Measurements from ENCODE around the gene RTN1.
"Not testable (repeated sequence)": the region's sequence is repeated elsewhere in the genome, so short reads cannot be mapped to it uniquely, and the experiment has no call there.

RTN1 gene

DNA sequence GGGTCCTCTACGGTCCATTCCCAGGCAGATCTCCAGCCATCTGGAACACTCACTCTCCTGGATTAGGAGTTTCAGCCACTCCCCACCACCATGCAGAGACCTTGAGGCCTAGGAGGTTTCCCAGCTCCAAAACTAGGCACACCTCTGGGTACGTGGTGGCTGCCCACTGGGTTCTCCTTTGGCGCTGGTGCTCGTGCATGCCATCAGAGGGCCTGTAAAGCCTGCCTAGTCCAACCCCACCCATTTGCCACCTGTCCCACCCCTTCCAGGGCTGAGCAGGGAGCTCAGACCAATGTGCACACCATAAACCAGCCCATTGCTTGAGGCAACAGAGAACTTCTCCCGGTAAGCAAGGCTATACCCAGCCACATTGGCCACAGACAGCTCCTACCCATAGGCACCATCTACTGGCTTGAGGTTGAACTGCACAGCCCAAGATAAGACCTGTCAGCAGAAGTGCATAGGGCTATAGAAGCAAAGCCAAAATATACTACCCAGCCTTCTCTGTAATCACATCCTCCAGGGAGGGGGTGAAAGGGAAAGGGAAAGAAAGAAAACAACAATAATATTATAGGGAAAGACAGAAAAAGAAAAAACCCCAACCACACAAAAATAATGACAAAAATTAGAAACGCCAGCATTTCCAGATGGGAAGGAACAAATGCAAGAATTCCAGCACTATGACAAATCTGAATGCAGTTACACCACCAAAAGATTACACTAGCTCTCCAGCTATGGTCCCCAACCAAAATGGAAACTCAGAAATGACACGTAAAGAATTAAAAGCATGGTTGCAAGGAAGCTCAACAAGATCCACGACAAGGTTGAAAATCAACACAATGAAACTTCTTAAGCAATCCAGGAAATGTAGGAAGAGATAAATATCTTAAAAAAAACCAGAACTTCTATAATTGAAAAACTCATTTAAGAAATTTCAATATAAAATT, 182.1 kb downstream of the RTN1 start:
- H3K36me3 ChIP-seq (ENCODE audit: control insufficient read depth in 2 of 2, insufficient read depth in 2 of 2, low read length in 2 of 2) = no peaks in the 10 kb centered on the region
- H3K4me1 ChIP-seq (ENCODE audit: control insufficient read depth in 2 of 2, insufficient read depth in 2 of 2, low read length in 2 of 2) = no peaks in the 10 kb centered on the region
- no peaks in the 10 kb centered on the region for H3K9me3 ChIP-seq (ENCODE audit: control insufficient read depth in 2 of 2, low read length in 2 of 2)
- no peaks in the 10 kb centered on the region for H3K27me3 ChIP-seq (ENCODE audit: control insufficient read depth in 2 of 2, insufficient read depth in 2 of 2, low read length in 2 of 2)
- H3K4me3 ChIP-seq (ENCODE audit: low read length in 2 of 2) = no peak overlapping the region
- H3K9ac ChIP-seq (ENCODE audit: low read depth in 1 of 2, low read length in 2 of 2) = no peak overlapping the region
- H3K27ac ChIP-seq (ENCODE audit: low read depth in 2 of 2, low read length in 2 of 2) = no peak overlapping the region

GRCh38 chr14:59687663-59688062, 182.9 kb downstream of the RTN1 start:
- Histone ChIP-seq H3K27me3 (ENCODE audit: control insufficient read depth in 2 of 2, insufficient read depth in 2 of 2, low read length in 2 of 2) (no peaks in the 10 kb centered on the region), H3K9me3 (ENCODE audit: control insufficient read depth in 2 of 2, low read length in 2 of 2) (no peaks in the 10 kb centered on the region), H3K4me1 (ENCODE audit: control insufficient read depth in 2 of 2, insufficient read depth in 2 of 2, low read length in 2 of 2) (no peaks in the 10 kb centered on the region), H3K36me3 (ENCODE audit: control insufficient read depth in 2 of 2, insufficient read depth in 2 of 2, low read length in 2 of 2) (no peaks in the 10 kb centered on the region), H3K4me3 (ENCODE audit: low read length in 2 of 2) (no peak overlapping the region), H3K27ac (ENCODE audit: low read depth in 2 of 2, low read length in 2 of 2) (no peak overlapping the region), H3K9ac (ENCODE audit: low read depth in 1 of 2, low read length in 2 of 2) (no peak overlapping the region)

DNA sequence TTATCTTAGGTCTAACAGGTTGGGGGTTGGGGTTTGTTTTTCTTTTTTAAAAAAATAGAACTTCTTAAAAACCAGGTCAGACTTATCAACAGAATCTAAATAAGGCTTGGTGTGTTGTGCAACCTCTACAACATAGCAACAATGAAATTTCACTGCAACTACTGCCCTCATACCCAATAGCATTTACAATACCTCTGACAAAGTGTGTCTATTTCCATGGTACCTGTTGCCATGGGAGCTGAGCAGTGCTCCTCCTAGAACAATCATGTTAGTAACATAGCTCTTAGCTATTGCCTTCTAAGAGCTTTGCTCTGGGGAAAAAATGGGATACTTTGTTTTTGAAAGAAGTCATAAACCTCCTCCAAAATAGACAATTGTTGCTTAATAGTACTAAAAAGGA, 190.7 kb downstream of the RTN1 start:
- H3K36me3 ChIP-seq (ENCODE audit: control insufficient read depth in 2 of 2, insufficient read depth in 2 of 2, low read length in 2 of 2) = no peaks in the 10 kb centered on the region
- no peaks in the 10 kb centered on the region for H3K9me3 ChIP-seq (ENCODE audit: control insufficient read depth in 2 of 2, low read length in 2 of 2)
- no peaks in the 10 kb centered on the region for H3K4me1 ChIP-seq (ENCODE audit: control insufficient read depth in 2 of 2, insufficient read depth in 2 of 2, low read length in 2 of 2)
- no peaks in the 10 kb centered on the region for H3K27me3 ChIP-seq (ENCODE audit: control insufficient read depth in 2 of 2, insufficient read depth in 2 of 2, low read length in 2 of 2)
- no peak overlapping the region for H3K9ac ChIP-seq (ENCODE audit: low read depth in 1 of 2, low read length in 2 of 2)
- H3K4me3 ChIP-seq (ENCODE audit: low read length in 2 of 2) = no peak overlapping the region
- no peak overlapping the region for H3K27ac ChIP-seq (ENCODE audit: low read depth in 2 of 2, low read length in 2 of 2)

- Histone ChIP-seq H3K27ac (ENCODE audit: low read depth in 2 of 2, low read length in 2 of 2) (no peak overlapping the region), H3K36me3 (ENCODE audit: control insufficient read depth in 2 of 2, insufficient read depth in 2 of 2, low read length in 2 of 2) (no peaks in the 10 kb centered on the region), H3K4me1 (ENCODE audit: control insufficient read depth in 2 of 2, insufficient read depth in 2 of 2, low read length in 2 of 2) (no peaks in the 10 kb centered on the region)
These were observed 192.2 kb downstream of the RTN1 start for GRCh38 chr14:59678352-59678751.

GRCh38 chr14:59677771-59678231, 192.8 kb downstream of the RTN1 start:
- Histone ChIP-seq H3K27ac (ENCODE audit: low read depth in 2 of 2, low read length in 2 of 2) (no peak overlapping the region), H3K27me3 (ENCODE audit: control insufficient read depth in 2 of 2, insufficient read depth in 2 of 2, low read length in 2 of 2) (no peaks in the 10 kb centered on the region)

More at GRCh38 chr14:59678352-59678751, 192.2 kb downstream of the RTN1 start:
- Histone ChIP-seq H3K27me3 (ENCODE audit: control insufficient read depth in 2 of 2, insufficient read depth in 2 of 2, low read length in 2 of 2) (no peaks in the 10 kb centered on the region), H3K9me3 (ENCODE audit: control insufficient read depth in 2 of 2, low read length in 2 of 2) (no peaks in the 10 kb centered on the region), H3K9ac (ENCODE audit: low read depth in 1 of 2, low read length in 2 of 2) (no peak overlapping the region), H3K4me3 (ENCODE audit: low read length in 2 of 2) (no peak overlapping the region)

DNA sequence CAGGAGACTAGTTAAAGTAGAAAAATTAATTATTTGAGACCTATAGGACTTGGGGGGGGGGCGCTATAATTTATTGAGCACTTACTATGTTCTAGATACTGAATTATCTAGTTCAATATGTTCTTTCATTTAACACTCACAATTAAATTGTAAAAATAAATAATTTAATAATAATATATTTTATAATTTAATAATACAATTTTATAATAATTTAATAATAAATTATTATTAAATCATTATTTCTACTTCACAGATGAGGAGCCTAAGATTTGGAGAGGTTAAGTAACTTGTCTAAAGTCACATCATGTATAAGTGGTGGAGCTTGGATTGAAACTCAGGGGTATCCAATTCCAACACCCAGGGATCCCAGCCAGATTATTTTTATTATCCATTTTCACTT, 195.2 kb downstream of the RTN1 start:
- Histone ChIP-seq H3K27me3 (ENCODE audit: control insufficient read depth in 2 of 2, insufficient read depth in 2 of 2, low read length in 2 of 2) (no peaks in the 10 kb centered on the region), H3K4me1 (ENCODE audit: control insufficient read depth in 2 of 2, insufficient read depth in 2 of 2, low read length in 2 of 2) (no peaks in the 10 kb centered on the region), H3K4me3 (ENCODE audit: low read length in 2 of 2) (no peak overlapping the region), H3K9me3 (ENCODE audit: control insufficient read depth in 2 of 2, low read length in 2 of 2) (no peaks in the 10 kb centered on the region), H3K9ac (ENCODE audit: low read depth in 1 of 2, low read length in 2 of 2) (no peak overlapping the region), H3K27ac (ENCODE audit: low read depth in 2 of 2, low read length in 2 of 2) (no peak overlapping the region), H3K36me3 (ENCODE audit: control insufficient read depth in 2 of 2, insufficient read depth in 2 of 2, low read length in 2 of 2) (no peaks in the 10 kb centered on the region)

More at GRCh38 chr14:59677771-59678231, 192.8 kb downstream of the RTN1 start:
- no peaks in the 10 kb centered on the region for H3K9me3 ChIP-seq (ENCODE audit: control insufficient read depth in 2 of 2, low read length in 2 of 2)
- no peak overlapping the region for H3K4me3 ChIP-seq (ENCODE audit: low read length in 2 of 2)
- no peaks in the 10 kb centered on the region for H3K36me3 ChIP-seq (ENCODE audit: control insufficient read depth in 2 of 2, insufficient read depth in 2 of 2, low read length in 2 of 2)
- H3K4me1 ChIP-seq (ENCODE audit: control insufficient read depth in 2 of 2, insufficient read depth in 2 of 2, low read length in 2 of 2) = no peaks in the 10 kb centered on the region
- H3K9ac ChIP-seq (ENCODE audit: low read depth in 1 of 2, low read length in 2 of 2) = no peak overlapping the region

DNA sequence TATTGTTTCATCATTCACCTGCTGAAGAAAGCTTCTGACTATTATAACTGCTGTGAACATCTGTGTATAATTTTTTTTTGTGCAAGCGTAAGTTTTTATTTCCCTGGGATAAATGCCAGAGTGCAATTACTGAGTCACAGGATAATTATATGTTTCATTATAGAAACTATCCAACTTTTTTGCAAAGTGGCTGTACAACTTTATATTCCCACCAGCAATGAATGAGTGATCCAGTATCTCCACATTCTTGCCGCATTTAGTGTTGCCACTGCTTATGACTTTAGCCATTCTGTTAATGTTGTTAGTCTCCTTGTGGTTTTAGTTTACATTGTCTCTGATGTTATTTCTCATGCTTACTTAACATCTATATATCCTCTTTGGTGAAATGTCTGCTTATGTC, 205.8 kb downstream of the RTN1 start:
- Histone ChIP-seq H3K27me3 (ENCODE audit: control insufficient read depth in 2 of 2, insufficient read depth in 2 of 2, low read length in 2 of 2) (no peaks in the 10 kb centered on the region), H3K27ac (ENCODE audit: low read depth in 2 of 2, low read length in 2 of 2) (no peak overlapping the region), H3K9me3 (ENCODE audit: control insufficient read depth in 2 of 2, low read length in 2 of 2) (no peaks in the 10 kb centered on the region), H3K9ac (ENCODE audit: low read depth in 1 of 2, low read length in 2 of 2) (no peak overlapping the region), H3K4me1 (ENCODE audit: control insufficient read depth in 2 of 2, insufficient read depth in 2 of 2, low read length in 2 of 2) (no peaks in the 10 kb centered on the region), H3K36me3 (ENCODE audit: control insufficient read depth in 2 of 2, insufficient read depth in 2 of 2, low read length in 2 of 2) (no peaks in the 10 kb centered on the region), H3K4me3 (ENCODE audit: low read length in 2 of 2) (no peak overlapping the region)

DNA sequence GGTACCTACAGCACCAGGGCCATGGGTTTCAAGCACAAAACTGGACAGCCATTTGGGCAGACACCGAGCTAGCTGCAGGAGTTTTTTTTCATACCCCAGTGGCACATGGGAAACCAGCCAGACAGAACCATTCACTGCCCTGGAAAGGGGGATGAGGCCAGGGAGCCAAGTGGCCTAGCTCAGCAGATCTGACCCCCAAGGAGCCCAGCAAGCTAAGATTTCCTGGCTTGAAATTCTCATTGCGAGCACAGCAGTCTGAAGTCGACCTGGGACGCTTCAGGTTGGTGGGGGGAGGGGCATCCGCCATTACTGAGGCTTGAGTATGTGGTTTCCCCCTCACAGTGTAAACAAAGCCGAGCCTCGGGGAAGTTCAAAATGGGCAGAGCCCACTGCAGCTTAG, 212.8 kb downstream of the RTN1 start:
- H3K27me3 ChIP-seq (ENCODE audit: control insufficient read depth in 2 of 2, insufficient read depth in 2 of 2, low read length in 2 of 2) = no peaks in the 10 kb centered on the region
- H3K4me3 ChIP-seq (ENCODE audit: low read length in 2 of 2) = no peak overlapping the region
- no peaks in the 10 kb centered on the region for H3K36me3 ChIP-seq (ENCODE audit: control insufficient read depth in 2 of 2, insufficient read depth in 2 of 2, low read length in 2 of 2)
- no peak overlapping the region for H3K9ac ChIP-seq (ENCODE audit: low read depth in 1 of 2, low read length in 2 of 2)
- H3K4me1 ChIP-seq (ENCODE audit: control insufficient read depth in 2 of 2, insufficient read depth in 2 of 2, low read length in 2 of 2) = no peaks in the 10 kb centered on the region
- no peaks in the 10 kb centered on the region for H3K9me3 ChIP-seq (ENCODE audit: control insufficient read depth in 2 of 2, low read length in 2 of 2)
- no peak overlapping the region for H3K27ac ChIP-seq (ENCODE audit: low read depth in 2 of 2, low read length in 2 of 2)

GRCh38 chr14:59656473-59656872, 214.1 kb downstream of the RTN1 start:
- H3K27ac ChIP-seq (ENCODE audit: low read depth in 2 of 2, low read length in 2 of 2) = no peak overlapping the region
- no peak overlapping the region for H3K9ac ChIP-seq (ENCODE audit: low read depth in 1 of 2, low read length in 2 of 2)
- H3K9me3 ChIP-seq (ENCODE audit: control insufficient read depth in 2 of 2, low read length in 2 of 2) = no peaks in the 10 kb centered on the region

GRCh38 chr14:59654131-59654530, 216.4 kb downstream of the RTN1 start:
- not testable (repeated sequence) for H3K9ac ChIP-seq (ENCODE audit: low read depth in 1 of 2, low read length in 2 of 2); H3K27me3 ChIP-seq (ENCODE audit: control insufficient read depth in 2 of 2, insufficient read depth in 2 of 2, low read length in 2 of 2); H3K9me3 ChIP-seq (ENCODE audit: control insufficient read depth in 2 of 2, low read length in 2 of 2); H3K4me1 ChIP-seq (ENCODE audit: control insufficient read depth in 2 of 2, insufficient read depth in 2 of 2, low read length in 2 of 2); H3K27ac ChIP-seq (ENCODE audit: low read depth in 2 of 2, low read length in 2 of 2); H3K4me3 ChIP-seq (ENCODE audit: low read length in 2 of 2); H3K36me3 ChIP-seq (ENCODE audit: control insufficient read depth in 2 of 2, insufficient read depth in 2 of 2, low read length in 2 of 2)

More at GRCh38 chr14:59656473-59656872, 214.1 kb downstream of the RTN1 start:
- H3K27me3 ChIP-seq (ENCODE audit: control insufficient read depth in 2 of 2, insufficient read depth in 2 of 2, low read length in 2 of 2) = no peaks in the 10 kb centered on the region
- H3K36me3 ChIP-seq (ENCODE audit: control insufficient read depth in 2 of 2, insufficient read depth in 2 of 2, low read length in 2 of 2) = no peaks in the 10 kb centered on the region
- no peak overlapping the region for H3K4me3 ChIP-seq (ENCODE audit: low read length in 2 of 2)
- no peaks in the 10 kb centered on the region for H3K4me1 ChIP-seq (ENCODE audit: control insufficient read depth in 2 of 2, insufficient read depth in 2 of 2, low read length in 2 of 2)
